Measurements from ENCODE around the gene CGB8.
"Not testable (repeated sequence)": the region's sequence is repeated elsewhere in the genome, so short reads cannot be mapped to it uniquely, and the experiment has no call there.

Gene CGB8

GRCh38 chr19:49029749-49030148, 19.2 kb downstream of the CGB8 start:
- DNase-seq: not testable (repeated sequence)

DNA sequence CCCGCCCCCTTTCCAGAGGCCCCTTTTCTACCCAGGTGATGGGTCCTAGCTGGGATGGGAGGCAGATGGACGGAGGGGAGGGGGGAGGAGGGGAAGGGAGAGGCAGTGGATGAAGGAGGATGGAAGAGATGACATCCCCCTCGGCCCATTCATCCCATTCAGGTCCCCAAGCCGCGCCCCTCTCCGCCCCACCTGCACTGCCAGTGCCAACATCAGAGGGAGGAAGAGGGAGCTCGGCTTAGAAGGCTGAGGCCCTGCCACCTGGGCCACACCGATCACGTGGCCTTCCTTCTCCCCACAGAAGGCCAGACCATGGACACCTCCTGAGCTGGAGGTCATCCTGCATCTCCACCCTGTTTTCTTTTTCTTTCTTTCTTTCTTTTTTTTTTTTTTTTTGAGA, 20.2 kb downstream of the CGB8 start:
- DNase-seq: not testable (repeated sequence)

DNA sequence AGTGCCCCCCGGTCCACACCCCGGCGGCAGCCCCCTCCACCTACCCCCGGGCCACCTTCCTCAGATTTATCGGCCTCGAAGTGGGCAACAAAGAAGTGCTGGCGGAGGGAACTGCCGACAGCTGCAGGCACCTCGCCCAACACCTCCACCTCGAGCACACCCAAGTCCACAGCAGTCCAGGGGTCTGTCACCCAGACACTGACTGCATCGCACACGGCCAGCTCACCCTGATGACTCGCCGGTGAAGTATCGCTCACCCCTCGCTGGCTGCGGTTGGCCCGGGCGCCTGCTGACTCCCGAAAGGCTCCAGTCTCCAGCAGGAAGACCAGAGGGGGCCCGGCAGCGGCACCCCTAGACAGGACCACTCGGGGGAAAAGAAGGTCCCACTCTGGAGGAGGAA, 23.3 kb downstream of the CGB8 start:
- DNase-seq: not testable (repeated sequence)

- DNase-seq: not testable (repeated sequence)
Measured at GRCh38 chr19:49025088-49025487, 23.8 kb downstream of the CGB8 start.

DNA sequence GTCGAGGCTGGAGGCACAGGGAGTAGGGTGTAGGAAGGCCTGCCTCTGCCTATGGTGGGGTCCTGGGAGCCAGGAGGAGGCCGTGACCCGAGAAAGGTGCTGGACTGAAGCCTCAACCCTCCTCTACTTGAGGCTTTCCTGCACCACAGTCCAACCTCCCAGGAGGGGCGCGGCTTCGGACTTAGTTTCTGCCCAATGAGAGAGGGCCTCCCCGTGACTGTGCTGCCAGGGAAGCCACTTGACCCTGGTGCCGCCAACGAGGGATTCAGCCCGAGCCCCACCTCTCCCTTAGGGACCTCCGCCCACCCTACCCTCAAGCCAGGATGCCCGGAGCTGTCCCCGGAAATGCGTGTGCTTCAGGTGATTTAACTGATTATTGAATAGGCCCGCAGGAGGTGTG, 24.7 kb downstream of the CGB8 start, which contains the start of gene CGB3:
Gene CGB3 (minus strand): TSS at position 101 of the 400 bp plus-strand sequence. CDS start 362 bp downstream, outside the sequence.
- not testable (repeated sequence) for DNase-seq

DNA sequence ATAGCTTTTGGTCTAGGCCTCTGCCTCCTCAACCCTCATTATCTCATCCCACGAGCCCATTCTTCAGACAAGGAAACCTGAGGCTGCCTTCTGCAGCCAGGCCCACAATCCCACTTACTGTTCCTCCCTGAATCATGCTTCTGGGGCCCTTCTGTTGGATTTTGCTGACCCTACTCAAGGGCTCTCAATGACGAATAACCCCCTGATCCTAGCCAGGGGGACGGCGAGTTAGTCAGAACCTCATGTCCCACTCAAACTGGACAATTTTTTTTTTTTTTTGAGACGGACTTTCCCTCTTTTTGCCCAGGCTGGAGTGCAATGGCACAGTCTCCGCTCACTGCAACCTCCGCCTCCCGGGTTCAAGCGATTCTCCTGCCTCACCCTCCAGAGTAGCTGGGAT, 26.8 kb downstream of the CGB8 start:
- no peak for DNase-seq

- peak in 1 of 2 experiments; percentile 27 for DNase-seq
Measured at GRCh38 chr19:49020931-49021895, 27.7 kb downstream of the CGB8 start.

GRCh38 chr19:49020342-49020741, 28.6 kb downstream of the CGB8 start:
- DNase-seq: no peak

- DNase-seq: peak; percentile 68 to 74
Measured at GRCh38 chr19:49019242-49019932, 29.5 kb downstream of the CGB8 start.

DNA sequence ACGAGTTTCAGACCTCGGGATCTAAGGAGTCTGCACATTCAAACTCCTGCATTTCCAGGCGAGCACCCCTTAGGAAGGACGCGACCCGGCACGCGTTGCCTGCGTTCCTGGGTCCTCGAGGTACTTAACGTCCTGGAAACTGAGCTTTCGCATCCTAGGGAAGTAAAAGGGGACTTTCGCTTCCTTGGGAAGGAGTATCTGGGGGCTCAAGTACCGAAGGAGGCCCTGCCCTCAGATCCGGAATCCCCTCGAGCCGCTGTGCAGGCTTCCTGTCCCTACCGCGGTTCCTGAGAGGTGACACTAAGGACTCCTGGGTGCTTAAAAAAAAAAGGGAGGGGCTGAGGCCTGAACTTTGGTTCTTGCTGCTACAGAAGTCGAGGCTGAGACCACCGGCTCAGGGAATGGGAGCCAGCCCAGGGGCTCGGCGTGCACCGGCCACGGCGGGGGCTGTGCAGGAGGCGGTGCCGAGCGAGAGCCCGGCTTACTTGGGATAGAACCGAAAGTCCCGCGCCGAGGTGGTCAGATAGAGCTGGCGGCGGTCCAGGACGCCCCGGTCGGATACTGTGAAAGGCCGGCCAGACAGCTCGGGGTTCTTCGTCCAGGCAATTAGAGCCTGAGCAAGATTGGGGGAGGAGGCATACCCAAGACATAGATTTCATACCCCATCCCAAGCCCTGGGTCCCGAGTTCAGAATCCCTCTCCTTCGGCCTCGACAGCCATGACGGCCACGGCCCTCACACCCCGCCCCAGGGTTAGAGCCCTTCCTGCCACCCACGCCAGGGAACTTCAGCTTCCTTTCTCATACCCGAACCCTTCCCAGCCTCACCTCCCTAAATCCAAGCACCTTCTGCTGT, 30.3 kb downstream of the CGB8 start:
- peak in 1 of 2 experiments; percentile 27 for DNase-seq

GRCh38 chr19:49017666-49018351, 31.1 kb downstream of the CGB8 start:
- DNase-seq: peak; percentile 62 to 69

DNA sequence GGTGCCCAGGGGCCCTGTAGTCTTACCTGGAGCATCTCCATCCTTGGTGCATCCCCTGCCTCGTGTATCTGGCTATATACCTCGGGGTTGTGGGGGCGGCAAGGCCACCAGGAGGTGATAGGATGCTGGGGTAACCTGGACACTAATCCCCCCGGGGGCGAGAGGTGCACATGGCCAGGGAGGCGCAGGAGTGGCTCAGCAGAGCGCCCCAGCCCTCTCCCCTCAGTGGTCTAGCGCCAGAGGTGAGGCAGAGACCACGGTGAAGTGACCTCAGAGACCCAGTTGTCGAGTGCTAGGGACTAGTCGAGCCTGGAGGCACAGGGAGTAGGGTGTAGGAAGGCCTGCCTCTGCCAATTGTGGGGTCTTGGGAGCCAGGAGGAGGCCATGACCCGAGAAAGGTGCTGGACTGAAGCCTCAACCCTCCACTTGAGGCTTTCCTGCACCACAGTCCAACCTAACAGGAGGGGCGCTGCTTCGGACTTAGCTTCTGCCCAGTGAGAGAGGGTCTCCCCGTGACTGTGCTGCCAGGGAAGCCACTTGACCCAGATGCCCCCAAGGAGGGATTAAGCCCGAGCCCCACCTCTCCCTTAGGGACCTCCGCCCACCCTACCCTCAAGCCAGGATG, 31.8 kb downstream of the CGB8 start, which contains the start of gene LHB:
Gene LHB (minus strand): TSS at position 51 of the 625 bp plus-strand sequence. CDS start 10 bp downstream, at position 41.
- no peak for DNase-seq

- no peak for DNase-seq
Measured at GRCh38 chr19:49016067-49016839, 32.7 kb downstream of the CGB8 start.

GRCh38 chr19:49014870-49015255, 34.0 kb downstream of the CGB8 start:
- no peak for DNase-seq

GRCh38 chr19:49014123-49014869, 34.6 kb downstream of the CGB8 start:
- DNase-seq: no peak

- DNase-seq: no peak
Measured at GRCh38 chr19:49011194-49011593, 37.7 kb downstream of the CGB8 start.

- no peak for DNase-seq
Measured at GRCh38 chr19:49010453-49010852, 38.5 kb downstream of the CGB8 start.

GRCh38 chr19:49009828-49010227, 39.1 kb downstream of the CGB8 start:
- DNase-seq: no peak

- no peak for DNase-seq
Measured at GRCh38 chr19:49006905-49007304, 42.0 kb downstream of the CGB8 start.

Data from activated CD4-positive, alpha-beta T cell treated with anti-CD3 and anti-CD28 coated beads, Interleukin-2, amount 50 U/mL, for 48 hours (primary cell).